HG03139 (cell line): ENCODE results near the gene TRMT10C.
"Not testable (repeated sequence)": the region's sequence is repeated elsewhere in the genome, so short reads cannot be mapped to it uniquely, and the experiment has no call there.

Experiments
- ATAC-seq: cut with Tn5 transposase; IDR thresholded peaks from one replicate; pipeline ENCODE4 v1.9.1; 2021; ENCODE audit not compliant: unreplicated experiment

The TRMT10C gene

DNA sequence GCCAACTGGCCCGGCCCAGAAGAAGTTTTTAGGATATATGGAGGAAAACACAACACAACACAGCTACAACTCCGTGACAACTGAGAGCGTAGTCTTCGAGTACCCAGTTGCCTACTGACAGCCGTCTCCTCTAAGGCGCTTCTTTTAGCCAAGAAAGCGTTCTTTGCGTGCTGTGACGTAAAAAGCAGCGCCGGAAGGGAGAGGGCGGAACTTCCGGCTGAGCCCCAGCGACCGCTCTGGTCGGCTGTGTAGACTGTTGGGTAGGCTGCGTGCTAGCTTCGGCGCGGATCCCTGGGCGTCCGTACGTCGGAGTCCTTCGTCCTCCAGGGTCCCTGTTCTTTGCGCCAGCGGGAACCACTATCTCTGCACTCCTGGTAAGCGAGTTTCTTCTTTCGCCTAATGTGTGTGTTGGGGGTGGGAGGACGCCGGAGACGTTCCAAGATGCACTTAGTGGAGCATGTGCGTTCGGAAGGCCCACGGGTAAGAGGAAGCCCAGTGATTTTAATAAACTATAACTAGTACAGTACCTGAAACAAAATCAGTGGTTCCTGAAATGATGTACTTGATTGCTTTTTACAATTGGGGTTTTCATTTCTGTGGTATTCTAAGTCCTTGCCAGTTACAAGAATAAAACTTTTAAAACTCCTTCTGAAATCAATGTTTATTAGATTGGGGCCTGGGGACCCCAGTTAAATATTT lies at the start of gene TRMT10C:
TRMT10C (plus strand) TSS at position 239 of the 699 bp plus-strand sequence. CDS start 2,914 bp downstream, outside the sequence.
- ATAC-seq: peak; percentile 100

DNA sequence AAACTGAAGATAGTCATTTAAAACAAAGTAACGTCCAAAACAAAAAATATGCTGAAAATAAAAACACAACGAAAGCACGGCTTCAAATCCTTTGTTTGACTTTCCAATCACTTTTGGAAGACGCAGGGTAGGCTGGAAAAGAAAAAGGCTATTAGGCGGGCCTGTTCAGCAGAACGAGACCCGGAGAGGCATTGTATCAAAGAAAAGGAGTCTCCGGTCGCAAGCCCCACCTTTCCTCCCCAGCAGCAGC lies 49.3 kb upstream of the TRMT10C start:
- ATAC-seq: peak; percentile 35

DNA sequence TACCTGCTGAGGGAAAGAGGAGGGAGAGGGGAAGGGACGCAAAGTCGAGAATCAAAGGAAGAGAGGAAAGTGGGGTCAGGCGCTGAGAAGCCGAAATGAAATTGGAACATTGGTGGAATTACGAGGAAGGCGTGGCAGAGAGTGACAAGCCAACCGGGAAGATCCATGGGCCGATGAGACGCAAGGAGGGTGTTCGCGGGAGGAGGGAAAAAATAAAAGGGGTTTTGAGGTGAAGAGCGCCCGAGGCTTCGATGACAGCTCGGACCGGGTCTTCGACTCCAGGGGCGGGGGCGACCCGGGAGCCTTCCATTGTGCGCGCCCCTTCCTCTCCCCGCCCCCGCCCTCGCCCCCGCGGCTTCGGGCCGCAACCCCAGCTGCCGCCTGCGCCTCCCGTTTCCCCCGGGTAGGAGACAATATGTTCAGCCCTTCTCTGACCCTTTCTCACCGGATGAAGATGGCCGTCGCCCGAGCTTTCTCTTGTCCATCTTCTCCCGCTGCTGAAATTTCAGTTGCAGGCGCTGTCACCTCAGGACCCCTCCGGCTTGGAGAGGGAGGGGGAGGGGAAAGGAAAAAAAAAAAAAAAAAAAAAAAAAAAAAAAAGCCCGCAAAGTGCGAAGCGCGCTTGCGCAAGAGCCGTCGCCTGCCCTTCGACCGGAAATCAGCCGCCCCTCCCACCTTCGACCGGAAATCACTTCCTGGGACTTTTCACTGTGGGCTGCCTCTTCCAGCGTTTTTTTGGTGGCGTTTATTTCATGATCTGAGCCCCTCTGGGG lies 48.8 kb upstream of the TRMT10C start, which contains the start of gene SENP7:
SENP7 (minus strand) TSS at position 567 of the 773 bp plus-strand sequence; CDS start at position 485, 82 bp downstream.
- peak; percentile 50 for ATAC-seq

DNA sequence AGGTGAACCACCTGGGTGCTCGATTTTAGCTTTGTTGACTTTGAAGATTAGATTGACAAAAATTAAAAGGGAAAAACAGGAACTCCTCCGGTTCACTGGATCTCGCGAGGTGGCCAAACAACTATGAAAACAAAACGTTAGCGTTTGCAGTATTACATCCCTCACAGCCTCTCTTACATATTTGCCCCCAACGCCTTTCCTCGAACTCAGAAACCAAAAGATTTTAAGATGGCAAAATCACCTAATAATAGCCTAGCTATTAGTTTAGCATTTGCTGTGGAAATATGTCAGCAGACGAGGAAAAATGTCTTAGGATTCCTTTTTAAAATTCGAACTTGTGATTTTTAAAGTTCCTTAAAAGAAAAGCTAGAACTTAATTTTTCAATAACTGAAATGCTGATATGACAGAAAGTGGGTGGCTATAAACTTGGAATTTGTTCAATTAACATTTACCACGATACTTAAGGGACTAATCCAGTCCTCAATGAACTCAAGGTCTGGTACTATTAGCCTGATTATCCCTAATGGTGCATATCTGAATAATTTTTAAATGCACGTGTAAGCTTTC lies 48.2 kb upstream of the TRMT10C start:
- ATAC-seq: peak; percentile 25

DNA sequence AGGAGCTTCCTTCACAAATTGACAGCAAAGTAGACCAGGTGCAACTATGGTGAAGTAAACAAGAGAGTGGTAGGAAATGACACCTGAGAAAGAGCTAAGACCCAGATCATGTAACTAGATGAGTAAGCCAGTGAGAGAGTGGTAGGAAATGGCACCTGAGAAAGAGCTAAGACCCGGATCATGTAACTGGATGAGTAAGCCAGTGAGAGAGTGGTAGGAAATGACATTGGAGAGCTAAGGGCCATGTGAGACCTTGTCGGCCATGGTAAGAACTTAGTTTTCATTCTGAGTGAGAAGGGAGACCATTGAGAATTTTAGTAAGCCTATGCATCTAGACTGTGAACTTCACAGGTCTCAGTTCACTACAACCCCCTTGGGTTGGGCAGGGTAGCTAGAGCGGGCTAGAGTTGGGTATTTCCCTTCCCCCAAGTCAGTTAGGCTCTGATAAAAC lies 43.2 kb upstream of the TRMT10C start:
- ATAC-seq: peak; percentile 97

DNA sequence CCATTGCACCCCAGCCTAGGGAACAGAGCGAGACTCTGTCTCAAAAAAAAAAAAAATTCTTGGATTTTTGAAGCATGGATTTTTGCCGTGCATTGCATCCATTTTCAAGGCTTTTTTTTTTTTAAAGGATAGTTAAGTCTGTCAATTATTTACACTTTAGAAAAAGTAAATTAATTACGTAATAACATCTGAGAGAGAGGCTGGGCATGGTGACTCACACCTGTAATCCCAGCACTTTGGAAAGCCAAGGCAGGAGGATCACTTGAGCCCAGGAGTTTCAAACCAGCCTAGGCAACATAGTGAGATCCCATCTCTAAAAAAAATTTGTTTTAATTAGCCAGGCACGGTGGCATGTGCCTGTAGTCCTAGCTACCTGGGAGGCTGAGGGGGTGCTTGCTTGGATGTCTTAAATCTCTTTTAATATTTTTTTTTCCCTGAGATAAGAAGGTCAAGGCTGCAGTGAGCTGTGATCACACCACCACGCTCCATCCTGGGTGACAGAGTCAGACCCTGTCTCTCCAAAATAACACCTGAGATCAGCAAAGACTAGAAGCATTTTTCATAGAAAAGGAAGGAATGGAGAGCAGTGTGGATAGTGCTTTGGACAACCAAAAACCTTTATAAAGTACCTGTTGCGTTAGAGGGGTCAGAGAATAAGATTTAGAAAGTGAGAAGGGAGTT lies 41.8 kb upstream of the TRMT10C start:
- ATAC-seq: no peak

DNA sequence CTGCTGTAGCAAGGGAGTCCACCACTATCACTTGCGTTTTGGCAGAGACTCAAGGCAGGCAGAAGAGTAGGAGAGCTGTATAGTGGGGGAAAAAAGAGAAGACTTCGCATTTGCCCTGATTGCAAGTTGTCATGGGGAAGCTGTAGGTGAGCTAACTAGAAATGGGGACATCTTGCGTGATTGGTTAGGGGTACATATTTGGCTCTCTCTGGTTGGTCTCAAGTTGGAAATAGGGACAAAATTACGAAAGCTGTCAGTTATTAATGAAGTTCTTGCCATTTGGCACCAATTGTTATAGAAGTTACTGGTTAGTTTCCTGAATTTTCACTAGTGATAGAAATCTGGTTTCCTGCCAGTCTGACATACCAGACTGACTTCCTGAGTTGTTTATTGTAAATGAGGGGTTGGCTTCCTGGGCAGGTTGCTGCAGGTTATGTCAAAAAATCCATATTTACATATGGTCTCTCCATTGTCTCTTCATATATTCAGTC lies 40.4 kb upstream of the TRMT10C start:
- no peak for ATAC-seq

DNA sequence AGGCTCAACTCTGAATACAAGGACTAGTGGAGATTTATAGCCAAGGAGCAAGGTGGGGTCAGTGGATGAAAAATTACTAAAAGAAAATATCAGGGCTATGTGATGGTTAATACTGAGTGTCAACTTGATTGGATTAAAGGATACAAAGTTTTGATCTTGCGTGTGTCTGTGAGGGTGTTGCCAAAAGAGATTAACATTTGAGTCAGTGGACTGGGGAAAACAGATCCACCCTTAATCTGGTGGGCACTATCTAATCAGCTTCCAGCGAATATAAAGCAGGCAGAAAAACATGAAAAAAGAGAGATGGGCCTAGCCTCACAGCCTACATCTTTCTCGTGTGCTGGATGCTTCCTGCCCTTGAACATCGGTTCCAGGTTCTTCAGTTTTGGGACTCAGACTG lies 34.2 kb upstream of the TRMT10C start:
- ATAC-seq: no peak

DNA sequence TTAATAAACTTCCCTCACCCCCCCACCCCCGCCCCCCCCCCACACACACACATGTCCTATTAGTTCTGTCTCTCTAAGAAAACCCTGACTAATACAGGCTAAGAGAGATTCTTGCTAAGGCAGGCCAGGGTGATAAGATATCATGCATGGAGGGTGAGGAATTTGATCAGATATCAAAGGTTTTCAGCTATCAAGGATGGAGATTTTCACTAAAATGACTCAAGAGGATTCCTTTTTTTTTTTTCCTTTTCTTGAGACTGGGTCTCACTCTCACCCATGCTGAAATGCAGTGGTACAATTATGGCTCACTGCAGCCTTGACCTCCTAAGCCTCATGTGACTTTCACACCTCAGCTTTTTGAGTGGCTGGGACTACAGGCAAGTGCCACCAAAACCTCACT lies 33.8 kb upstream of the TRMT10C start:
- ATAC-seq: no peak

DNA sequence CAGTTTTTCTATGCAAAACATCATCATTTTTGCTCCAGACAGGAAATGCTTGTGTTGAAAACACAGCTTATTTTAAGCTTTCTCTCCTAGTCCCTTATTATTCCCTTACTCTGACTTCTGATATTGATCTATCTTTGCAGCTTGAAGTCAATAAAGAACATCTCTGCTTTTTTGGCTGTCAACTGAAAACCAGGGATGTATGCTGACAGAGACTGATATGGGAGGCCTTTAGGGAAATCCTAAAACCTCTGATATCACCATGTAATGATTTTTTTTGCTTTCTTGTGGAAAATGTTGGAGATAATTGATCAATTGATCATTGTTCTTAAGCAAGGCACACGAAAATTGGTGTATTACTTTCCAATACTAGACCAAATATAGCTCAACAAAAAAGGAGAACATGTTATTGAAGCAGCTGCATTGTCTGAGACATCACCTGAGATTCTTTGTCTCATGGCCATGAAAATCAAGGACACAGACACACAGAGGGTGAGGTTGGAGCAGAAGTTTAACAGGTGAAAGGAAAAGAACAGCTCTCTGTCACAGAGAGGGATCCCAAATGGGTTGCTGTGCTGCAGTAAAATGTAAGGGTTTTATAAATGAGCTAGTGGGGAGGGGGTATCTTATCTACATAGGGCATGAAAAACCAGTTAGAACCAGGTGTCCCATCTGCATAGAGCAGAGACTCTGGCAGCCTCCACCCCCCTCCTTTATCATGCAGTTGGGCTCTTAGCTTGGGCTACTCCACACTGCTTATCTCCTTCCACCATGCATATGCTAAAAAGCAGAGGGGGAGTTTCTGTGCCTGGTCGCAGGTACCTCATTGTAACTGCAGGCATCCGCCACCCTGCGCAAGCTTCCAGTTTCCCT lies 31.6 kb upstream of the TRMT10C start:
- ATAC-seq: no peak

DNA sequence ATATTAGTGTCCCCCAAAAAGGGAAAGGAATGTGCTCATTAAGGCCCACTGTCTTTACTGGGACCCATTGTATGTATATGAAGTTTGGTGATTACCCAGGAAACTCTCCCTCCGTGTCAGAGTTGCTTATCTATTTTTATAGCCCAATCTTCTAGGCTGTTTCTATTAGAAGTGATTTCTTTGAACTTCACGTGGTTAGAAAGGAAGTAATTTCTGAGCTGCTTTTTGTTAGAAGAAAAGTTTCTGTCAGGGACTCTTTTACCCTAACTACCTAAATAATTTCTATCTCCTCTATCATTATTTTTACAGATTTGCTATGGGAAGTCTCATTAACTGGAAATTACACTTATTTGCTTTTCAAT lies 31.0 kb upstream of the TRMT10C start:
- no peak for ATAC-seq

DNA sequence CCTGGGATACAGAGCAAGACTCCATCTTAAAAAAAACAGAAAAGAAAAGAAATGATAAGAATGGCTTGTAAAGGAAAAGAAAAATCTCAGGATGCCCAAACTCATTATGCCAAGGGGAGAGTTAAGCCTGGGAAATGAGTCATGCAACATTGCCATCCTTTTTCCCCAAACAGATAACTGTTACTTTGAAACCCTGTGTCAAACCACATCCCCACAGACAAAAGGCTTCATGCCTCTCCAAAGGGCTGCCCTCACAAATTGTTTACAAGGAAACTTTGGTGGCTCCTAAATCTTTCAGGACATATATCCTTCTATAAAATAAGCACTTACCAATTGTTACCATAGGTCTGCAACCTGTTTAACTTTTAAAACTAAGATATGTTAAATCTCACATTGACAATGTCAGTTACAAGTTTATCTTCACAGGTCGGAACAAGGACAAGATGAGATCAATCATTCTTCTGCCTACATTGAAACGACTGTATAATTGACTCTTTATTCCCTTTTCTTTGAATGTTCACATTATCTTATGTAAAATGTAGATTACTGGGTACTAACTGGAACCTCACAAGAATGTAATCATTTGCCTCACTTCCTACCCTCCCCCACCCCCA lies 30.1 kb upstream of the TRMT10C start:
- ATAC-seq: no peak

DNA sequence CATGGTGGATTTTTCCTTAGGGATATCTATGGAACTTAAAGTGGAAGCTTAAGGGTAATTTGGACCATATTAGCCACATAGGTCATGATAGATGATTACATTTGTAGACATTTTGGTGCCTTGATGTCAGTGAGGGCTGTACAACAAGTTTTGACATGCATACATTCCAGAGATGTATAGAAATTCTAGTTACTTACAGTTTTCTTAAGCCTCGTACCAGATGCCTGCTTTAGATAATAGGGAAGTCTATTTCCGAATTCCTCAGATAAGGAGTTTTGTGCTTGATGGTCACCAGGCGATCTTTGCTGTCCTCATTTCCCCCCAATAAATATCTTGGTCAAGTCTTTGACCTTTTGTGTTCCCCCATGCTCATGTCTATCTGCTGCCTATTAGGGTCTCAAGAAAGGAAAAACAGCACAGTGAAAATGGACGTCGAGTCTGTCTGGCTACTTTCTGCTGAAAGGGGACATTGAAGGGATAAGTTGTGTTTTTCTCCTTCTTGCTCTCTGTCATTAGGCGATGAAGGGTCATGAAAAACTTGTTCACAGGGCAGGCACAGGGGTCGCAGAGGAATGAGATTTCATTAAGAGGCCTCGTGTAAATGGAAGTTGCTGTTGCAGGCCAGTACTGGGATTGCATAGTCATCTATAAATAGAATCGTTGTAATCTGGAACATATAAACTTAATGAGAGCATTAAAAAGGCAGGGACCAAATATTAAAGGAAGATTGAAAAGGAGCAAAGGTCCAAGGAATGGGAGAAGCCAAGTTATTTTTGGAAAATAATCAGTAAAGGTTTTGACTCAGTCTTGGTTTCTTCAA lies 28.7 kb upstream of the TRMT10C start:
- no peak for ATAC-seq

DNA sequence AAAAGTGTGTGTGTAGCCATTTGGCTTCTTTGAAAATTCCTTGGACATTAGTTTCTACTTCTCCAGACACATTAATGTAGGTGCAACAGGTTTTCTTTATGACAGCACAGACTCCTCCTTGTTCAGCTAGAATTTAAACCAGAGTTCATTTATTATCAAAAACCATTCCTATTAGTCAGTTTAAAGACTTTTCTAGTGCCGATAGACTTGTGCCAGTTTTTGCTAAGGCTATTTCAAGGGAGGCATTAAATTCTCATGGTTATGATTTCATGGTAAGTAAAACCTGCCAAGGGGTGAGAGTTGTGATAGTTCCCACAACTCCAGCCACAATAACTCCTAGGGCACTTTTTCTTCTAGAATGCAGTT lies 28.1 kb upstream of the TRMT10C start:
- ATAC-seq: no peak

DNA sequence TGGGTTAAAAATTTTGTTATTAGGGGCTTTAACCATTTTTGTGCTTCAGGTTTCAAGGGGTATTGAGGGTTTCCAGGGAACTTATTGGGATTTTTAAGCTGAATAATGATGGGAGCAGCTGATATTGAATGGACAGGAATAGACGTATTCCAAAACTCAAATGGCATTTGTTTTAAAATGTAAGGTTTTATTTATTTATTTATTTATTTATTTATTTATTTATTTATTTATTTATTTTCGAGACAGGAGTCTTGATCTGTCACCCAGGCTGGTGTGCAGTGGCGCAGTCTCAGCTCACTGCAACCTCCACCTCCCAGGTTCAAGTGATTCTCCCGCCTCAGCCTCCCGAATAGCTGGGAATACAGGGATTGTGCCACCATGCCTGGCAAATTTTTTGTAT lies 26.4 kb upstream of the TRMT10C start:
- ATAC-seq: no peak

DNA sequence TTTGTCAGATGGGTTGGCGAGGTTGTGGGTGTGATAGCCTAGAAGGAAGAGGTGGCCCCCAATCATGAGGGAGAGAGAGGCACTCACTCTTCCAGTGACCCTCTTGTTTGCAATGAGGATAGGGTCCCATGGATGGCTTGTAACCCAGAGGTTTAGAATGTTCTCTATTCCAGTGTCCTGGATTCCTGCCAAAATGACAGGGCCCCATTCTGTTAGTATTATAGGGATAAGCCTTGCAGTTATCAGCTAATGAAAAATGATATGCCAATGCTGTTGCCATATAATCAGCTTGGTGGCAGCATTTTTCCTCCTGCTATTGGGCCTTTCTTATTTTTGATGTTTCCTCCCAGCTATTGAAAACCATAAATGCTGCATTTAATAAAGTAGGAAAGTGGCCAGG lies 25.4 kb upstream of the TRMT10C start:
- no peak for ATAC-seq

DNA sequence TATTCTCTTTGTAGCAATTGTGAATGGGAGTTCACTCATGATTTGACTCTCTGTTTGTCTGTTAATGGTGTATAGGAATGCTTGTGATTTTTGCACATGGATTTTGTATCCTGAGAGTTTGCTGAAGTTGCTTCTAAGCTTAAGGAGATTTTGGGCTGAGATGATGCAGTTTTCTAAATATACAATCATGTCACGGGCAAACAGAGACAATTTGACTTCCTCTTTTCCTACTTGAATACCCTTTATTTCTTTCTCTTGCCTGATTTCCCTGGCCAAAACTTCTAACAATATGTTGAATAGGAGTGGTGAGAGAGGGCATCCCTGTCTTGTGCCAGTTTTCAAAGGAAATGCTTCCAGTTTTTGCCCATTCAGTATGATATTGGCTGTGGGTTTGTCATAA lies 24.7 kb upstream of the TRMT10C start:
- not testable (repeated sequence) for ATAC-seq

DNA sequence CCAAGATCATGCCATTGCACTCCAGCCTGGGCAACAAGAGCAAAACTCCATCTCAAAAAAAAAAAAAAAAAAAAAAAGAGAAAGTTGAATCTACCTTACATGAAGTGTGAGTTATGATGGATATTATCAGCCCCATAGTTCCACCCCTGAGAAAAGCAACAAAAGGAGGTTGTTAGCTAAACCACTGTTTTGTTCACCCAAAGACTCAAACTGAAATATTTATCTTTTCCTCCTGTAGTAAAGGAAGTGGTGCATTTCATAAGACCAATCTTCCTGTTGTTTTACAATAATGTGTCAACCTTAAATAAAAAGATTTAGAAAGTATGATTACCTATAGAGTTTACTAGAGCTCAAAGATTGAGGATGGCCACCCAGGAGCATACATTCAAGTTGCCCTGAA lies 18.7 kb upstream of the TRMT10C start:
- no peak for ATAC-seq

DNA sequence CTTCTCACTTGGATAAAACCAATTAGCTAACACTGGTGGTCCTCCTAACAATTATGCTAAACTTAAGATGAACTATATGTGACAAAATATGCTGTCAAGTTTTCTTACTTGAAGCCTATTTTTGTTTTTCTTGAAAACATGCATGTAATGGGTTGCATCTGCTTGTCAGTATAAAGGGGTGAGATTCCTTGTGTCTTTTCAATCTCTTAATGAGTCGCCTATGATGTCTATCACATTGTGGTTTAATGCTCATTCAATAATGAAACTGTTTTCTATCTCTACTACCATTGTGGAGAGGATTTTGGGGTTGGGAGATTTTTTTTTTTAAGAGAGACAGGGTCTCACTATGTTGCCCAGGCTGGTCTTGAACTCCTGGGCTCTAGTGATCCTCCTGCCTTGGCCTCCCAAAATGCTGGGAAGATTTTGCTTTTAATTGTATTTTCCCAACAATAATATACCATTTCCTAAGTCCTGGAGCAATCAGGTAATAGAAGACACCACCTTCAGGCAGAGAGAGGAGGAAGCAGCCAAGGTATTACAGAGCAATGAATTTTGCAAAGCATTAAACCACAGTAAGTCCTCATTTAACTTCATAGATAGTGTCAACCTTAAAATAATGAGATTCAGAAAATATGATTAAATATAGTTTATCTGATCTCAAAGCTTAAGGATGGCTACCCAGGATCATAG lies 17.4 kb upstream of the TRMT10C start:
- no peak for ATAC-seq
